Brain microvascular endothelial cell (primary cell): ENCODE data around the gene ACAP1.
"Not testable (repeated sequence)": the region's sequence is repeated elsewhere in the genome, so short reads cannot be mapped to it uniquely, and the experiment has no call there.

Experiments
- DNase-seq: peaks from one replicate; pipeline ENCODE4 v3.0.0-alpha.2; 2020
- H3K27ac ChIP-seq: fragments of 250-450 bp; sonication (Bioruptor Pico); 2 replicates; pipeline ENCODE4 v1.5.1; 2020; ENCODE audit warnings: mild to moderate bottlenecking, moderate library complexity
- H3K27me3 ChIP-seq: fragments of 250-450 bp; sonication (Bioruptor Pico); replicated peaks from 2 replicates; pipeline ENCODE4 v1.5.1; 2020; ENCODE audit warnings: mild to moderate bottlenecking
- H3K36me3 ChIP-seq: fragments of 250-450 bp; sonication (Bioruptor Pico); replicated peaks from 2 replicates; pipeline ENCODE4 v1.5.1; 2020; ENCODE audit warnings: mild to moderate bottlenecking
- H3K4me3 ChIP-seq: 2 replicates; pipeline ENCODE4 v1.5.1; 2011; ENCODE audit warnings: low read depth, mild to moderate bottlenecking, control low read depth, low read length, moderate library complexity
- CTCF ChIP-seq: IDR thresholded peaks from 2 replicates; pipeline ENCODE4 v1.5.1; 2011; ENCODE audit warnings: low read depth, mild to moderate bottlenecking, moderate library complexity, low read length, control low read depth, inconsistent platforms; ENCODE audit errors: missing control alignments
- in situ Hi-C: cut with HindIII; loops from 2 replicates; pipeline ENCODE4 v1.10.0; 2017; ENCODE audit warnings: low sequenced_read_pairs, low pct_ligation_motif_present

The ACAP1 gene

GRCh38 chr17:7330638-7331015 lies 5.7 kb upstream of the ACAP1 start:
- Histone ChIP-seq H3K27ac (no peak overlapping the region), H3K36me3 (no peaks in the 10 kb centered on the region), H3K4me3 (peak overlapping the region; percentile 94), H3K27me3 (no peaks in the 10 kb centered on the region)
- in situ Hi-C loops: no loop called here
- no peak for DNase-seq
- no peak for TF ChIP-seq CTCF

GRCh38 chr17:7332111-7332510 lies 4.2 kb upstream of the ACAP1 start:
- DNase-seq: no peak
- no peak for TF ChIP-seq CTCF
- Histone ChIP-seq H3K27ac (no peak overlapping the region), H3K36me3 (no peaks in the 10 kb centered on the region), H3K27me3 (no peaks in the 10 kb centered on the region), H3K4me3 (no peak overlapping the region)
- in situ Hi-C loops: no loop called here

GRCh38 chr17:7332600-7333069 lies 3.7 kb upstream of the ACAP1 start:
- in situ Hi-C loops, H3K27ac ChIP-seq, DNase-seq: not testable (repeated sequence)

GRCh38 chr17:7334938-7335538 lies 1.3 kb upstream of the ACAP1 start:
- Histone ChIP-seq H3K4me3 (no peak overlapping the region), H3K36me3 (no peaks in the 10 kb centered on the region), H3K27ac (no peak overlapping the region), H3K27me3 (no peaks in the 10 kb centered on the region)
- no peak for DNase-seq
- no peak for TF ChIP-seq CTCF
- in situ Hi-C loops: no loop called here

More at GRCh38 chr17:7332600-7333069, 3.7 kb upstream of the ACAP1 start:
- H3K36me3 ChIP-seq, H3K4me3 ChIP-seq, H3K27me3 ChIP-seq: not testable (repeated sequence)

GRCh38 chr17:7335765-7336164 lies 564 bp upstream of the ACAP1 start:
- H3K27ac ChIP-seq, H3K4me3 ChIP-seq, in situ Hi-C loops, H3K36me3 ChIP-seq, H3K27me3 ChIP-seq, DNase-seq: not testable (repeated sequence)

- H3K27ac ChIP-seq, in situ Hi-C loops, DNase-seq, H3K27me3 ChIP-seq, H3K4me3 ChIP-seq, H3K36me3 ChIP-seq: not testable (repeated sequence)
Observed at GRCh38 chr17:7337600-7337999, 1.3 kb downstream of the ACAP1 start.

- no peak for TF ChIP-seq CTCF
- DNase-seq: no peak
- Histone ChIP-seq H3K4me3 (no peak overlapping the region), H3K27me3 (no peaks in the 10 kb centered on the region), H3K27ac (no peak overlapping the region), H3K36me3 (no peaks in the 10 kb centered on the region)
- in situ Hi-C loops: no loop called here
Observed at GRCh38 chr17:7340179-7340578, 3.9 kb downstream of the ACAP1 start.
